22Rv1 (cell line): ENCODE measurements around the gene FRMPD2.

ENCODE experiments used
- CTCF ChIP-seq: fragments of 450-650 bp; IDR thresholded peaks from 2 replicates; pipeline ENCODE4 v1.5.1; 2017; ENCODE audit warnings: mild to moderate bottlenecking
- ZFX ChIP-seq: fragments of 450-650 bp; IDR thresholded peaks from 2 replicates; pipeline ENCODE4 v1.6.1; 2017; ENCODE audit warnings: antibody characterized with exemption, borderline replicate concordance

GRCh38 chr10:48306265-48306869 lies 31.9 kb upstream of the FRMPD2 start, which contains the start of gene MAPK8:
- TF ChIP-seq CTCF (no peak), ZFX (no peak)
